Left renal pelvis (tissue), 4 donors: ENCODE measurements around the gene NAT10. TPM values are rescaled to one million over a fixed set of nuclear protein-coding genes. Genes with fewer than 3 reads are reported as not detected.

ENCODE experiments used
- DNase-seq, 4 donors: peaks; one replicate each; pipeline ENCODE4 v3.0.0-alpha.2; 2013; ENCODE audit warnings: low read depth in 4 of 4, low spot score in 3 of 4
- polyA plus RNA-seq, 4 donors: library from polyadenylated mRNA; unstranded; fragments of 120-200 nt; gene quantifications; one replicate each; pipeline ENCODE4 v1.2.1, GENCODE V29; 2013; ENCODE audit not compliant: insufficient read length in 4 of 4

The NAT10 gene
- polyA plus RNA-seq, 4 donors, result 43.8 to 56.0 (median 51.8) TPM

DNA sequence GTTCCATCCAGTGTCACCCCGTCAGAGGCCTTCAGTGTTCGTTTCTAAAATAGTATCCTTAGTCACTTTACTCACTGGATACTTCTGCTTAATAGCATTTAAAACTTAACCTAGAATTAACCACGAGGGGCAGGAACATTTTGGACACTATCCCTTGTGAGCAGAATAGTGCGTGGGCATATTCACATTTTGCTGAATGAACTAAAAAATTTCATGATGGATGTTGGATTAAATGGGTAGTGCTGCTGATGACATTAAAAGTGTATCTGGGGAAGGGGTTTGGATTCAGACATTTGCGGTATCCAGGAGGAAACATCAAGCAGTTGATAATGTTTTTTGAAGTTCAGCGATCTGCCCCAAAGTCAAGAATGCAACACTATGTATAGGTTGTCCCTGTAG lies 750 bp upstream of the NAT10 start:
- no peak for DNase-seq

- no peak for DNase-seq
Measured at GRCh38 chr11:34105957-34106504, 602 bp downstream of the NAT10 start.

GRCh38 chr11:34111722-34112270 lies 6.4 kb downstream of the NAT10 start:
- DNase-seq, result no peak

DNA sequence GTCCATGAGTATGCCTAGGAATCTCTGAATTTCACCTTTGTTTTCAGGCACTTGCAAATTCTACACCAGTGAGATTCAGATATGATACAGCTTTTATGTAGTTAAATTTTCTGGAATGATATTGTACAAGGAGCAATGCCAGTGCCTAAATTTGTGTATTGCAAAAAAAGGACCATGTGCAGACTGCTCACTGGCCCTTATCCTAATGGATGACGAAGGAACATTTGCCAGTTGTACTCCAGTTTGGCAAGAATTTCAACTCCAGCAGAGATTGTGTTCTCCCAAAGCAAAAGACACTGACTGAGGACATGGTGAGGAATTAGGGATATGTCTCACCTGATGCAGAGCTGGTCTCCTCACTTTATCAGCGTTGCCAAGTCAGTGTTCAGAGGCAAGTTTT lies 8.6 kb downstream of the NAT10 start:
- no peak for DNase-seq

DNA sequence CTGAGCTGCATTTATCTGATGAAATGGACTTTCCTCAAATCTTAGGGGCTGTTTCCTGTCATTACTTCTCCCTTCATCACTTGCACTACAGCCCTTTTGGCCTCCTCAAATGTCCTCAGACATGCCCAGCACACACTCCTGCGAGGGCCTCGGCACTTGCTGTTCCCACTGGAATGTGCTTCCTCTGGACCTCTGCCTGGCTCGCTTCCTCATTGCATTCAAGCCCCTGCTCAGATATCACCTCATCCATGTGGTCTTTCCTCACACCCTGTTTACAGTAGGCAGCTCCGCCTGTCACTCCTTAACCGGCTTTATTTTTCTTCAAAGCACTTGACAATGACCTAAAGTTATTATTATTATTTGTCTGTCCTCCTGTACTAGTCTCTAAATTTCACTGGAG lies 9.0 kb downstream of the NAT10 start:
- DNase-seq, result no peak

DNA sequence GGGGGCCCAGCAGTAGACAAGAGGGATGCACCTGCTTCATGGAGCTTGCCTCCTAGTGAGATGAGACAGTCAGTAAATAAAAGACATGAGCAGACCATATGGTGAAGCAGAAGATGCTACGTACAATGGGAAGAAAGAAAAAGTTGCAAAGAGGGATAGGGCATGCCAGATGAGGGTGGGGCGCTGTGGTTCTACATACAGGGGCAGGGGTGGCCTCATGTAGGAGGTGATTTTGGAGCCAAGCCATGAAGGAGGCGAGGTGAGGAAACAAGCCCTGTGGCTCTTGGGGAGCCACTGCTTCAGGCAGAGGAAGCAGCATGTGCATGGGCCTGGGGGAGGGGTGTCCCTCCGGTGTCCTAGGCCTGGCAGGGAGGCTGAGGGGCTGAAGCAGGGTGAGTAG lies 15.2 kb downstream of the NAT10 start:
- no peak for DNase-seq

- DNase-seq, result no peak
Measured at GRCh38 chr11:34124885-34125668, 19.6 kb downstream of the NAT10 start.

DNA sequence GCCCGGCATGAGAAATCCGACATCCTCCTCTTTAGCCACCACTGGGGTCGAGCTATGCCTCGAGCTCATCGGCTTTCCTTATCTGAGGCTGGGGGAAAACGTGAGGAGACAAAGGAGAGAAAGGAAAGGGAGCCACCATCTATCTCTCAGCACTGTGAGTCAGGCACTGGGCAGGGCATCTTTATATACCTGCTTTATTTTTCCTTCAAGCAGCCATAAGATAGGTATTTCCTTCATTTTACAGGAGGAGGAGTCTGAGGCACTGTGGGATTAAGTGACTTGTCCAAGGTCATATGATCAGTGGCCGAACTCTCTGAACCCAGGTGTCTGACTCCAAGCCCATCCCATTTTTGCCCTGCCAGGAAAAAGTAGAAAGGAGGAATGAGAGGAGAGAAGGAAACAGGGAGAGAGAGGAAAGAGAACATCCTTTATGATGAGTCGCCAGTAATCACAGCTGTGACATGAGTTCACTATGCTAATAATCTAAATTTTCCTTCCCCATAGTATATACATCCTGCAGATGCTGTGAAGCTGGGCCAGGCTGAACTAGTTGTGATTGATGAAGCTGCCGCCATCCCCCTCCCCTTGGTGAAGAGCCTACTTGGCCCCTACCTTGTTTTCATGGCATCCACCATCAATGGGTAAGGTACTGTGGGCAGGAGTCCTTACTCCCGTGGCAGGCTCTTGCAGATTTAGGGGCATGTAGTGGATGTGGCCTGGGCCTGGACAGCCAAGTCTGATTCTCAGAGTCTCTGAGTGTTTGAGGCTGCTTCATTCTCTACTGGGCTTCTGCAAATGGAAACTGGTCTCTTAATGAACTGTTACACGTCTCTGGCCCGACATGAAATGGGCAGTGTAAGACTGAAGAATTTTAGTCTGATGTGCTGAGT lies 21.8 kb downstream of the NAT10 start:
- no peak for DNase-seq

DNA sequence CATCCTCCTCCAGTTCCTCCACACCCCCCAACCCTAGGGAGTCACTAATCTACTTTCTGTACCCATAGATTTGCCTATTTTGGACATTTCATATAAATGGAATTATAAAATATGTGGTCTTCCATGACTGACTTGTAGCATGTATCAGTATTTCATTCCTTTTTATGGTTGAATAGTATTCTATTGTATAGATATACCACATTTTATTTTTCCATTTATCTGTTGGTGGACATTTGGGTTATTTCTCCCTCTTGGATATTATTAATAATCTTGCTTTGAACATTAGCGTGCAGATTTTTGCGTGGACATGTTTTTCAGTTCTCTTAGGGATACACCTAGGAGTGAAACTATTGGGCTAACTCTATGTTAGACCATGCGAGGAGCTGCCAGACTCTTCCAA lies 23.4 kb downstream of the NAT10 start:
- DNase-seq, result no peak

- DNase-seq, result no peak
Measured at GRCh38 chr11:34132261-34132965, 27.0 kb downstream of the NAT10 start.

- no peak for DNase-seq
Measured at GRCh38 chr11:34134765-34135164, 29.3 kb downstream of the NAT10 start.

DNA sequence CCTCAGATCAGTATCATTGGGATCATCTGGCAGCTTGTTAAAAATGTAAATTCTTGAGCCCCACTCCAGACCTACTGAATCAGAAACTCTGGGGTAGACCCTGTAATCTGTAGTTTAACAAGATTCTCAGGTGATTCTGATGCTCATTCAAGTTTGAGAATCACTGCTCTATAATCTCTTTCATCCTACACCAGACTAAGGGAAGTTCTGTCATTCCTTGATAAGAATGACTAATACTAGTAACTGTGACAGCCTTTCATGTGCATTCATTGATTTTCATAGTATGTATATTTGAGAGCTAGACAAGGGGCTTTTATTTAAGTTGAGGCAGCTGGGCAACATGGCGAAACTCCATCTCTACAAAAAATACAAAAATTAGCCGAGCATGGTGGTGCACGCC lies 30.0 kb downstream of the NAT10 start:
- DNase-seq, result no peak

- DNase-seq, result no peak
Measured at GRCh38 chr11:34136420-34136819, 31.0 kb downstream of the NAT10 start.

- DNase-seq, result no peak
Measured at GRCh38 chr11:34139346-34139745, 33.9 kb downstream of the NAT10 start.

DNA sequence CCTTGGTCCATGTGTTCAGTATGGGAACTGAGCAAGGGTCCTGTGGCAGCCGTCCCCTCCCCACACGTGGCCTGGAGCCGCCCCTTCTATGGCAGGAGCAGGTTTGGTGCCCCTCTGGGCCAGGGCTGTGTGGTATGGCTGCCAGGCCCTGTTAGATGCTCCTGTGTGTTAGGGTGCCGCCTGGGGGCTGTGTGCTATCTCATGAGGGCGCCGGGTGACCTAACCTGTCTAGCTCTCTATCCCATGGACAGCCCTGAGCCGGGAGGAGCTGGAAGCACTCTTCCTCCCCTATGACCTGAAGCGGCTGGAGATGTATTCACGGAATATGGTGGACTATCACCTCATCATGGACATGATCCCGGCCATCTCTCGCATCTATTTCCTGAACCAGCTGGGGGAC lies 34.7 kb downstream of the NAT10 start:
- DNase-seq, result no peak

DNA sequence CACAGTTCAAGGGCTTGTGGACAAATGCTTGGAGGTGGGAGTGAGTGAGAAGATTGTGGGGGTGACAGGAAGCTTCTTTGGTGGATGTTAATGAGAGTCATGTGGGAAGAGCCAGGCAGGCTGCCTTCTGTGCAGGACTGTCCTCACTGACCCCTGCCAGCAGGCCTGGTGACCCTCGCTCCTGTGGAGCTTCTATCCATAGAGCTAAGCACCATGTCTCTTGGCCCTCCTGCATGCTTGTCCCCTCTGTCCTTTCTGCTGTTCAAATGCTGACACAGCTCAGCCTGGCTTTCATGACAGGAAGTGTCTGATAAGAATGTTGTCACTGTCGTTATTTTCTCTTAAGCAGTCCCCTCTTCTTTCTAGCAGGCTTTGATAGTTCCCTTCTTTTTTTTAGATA lies 37.6 kb downstream of the NAT10 start:
- no peak for DNase-seq

GRCh38 chr11:34145073-34145472 lies 39.6 kb downstream of the NAT10 start:
- DNase-seq, result no peak

GRCh38 chr11:34145847-34146381 lies 40.5 kb downstream of the NAT10 start:
- no peak for DNase-seq

GRCh38 chr11:34146411-34146810 lies 41.0 kb downstream of the NAT10 start:
- DNase-seq, result no peak

GRCh38 chr11:34146866-34147265 lies 41.4 kb downstream of the NAT10 start:
- no peak for DNase-seq
